ENCODE results near the gene DYNLT1. TPM values are rescaled to one million over a fixed set of nuclear protein-coding genes. Genes with fewer than 3 reads are reported as not detected.
A peak's percentile ranks its signal among the peaks of the same experiment; 100 is the strongest.
"Not testable (repeated sequence)": the region's sequence is repeated elsewhere in the genome, so short reads cannot be mapped to it uniquely, and the experiment has no call there.

The DYNLT1 gene
- total RNA-seq, 1 donor from 2014 or later: 118 TPM

GRCh38 chr6:158662607-158662953 lies 18.0 kb upstream of the DYNLT1 start:
- Mint-ChIP-seq H3K27ac (ENCODE audit: unreplicated experiment) (no peak overlapping the region), H3K9me3 (no peaks in the 10 kb centered on the region), H3K27me3 (ENCODE audit: low read depth) (peaks cover 47% of the 10 kb centered on the region), H3K4me1 (peaks cover 5% of the 10 kb centered on the region), H3K36me3 (ENCODE audit: low read depth) (no peaks in the 10 kb centered on the region), H3K4me3 (no peak overlapping the region)
- DNase-seq (ENCODE audit: low read depth, low spot score): no peak
- TF ChIP-seq CTCF (conservative IDR thresholded peaks at IDR 0.05): no peak

- H3K4me1 Mint-ChIP-seq: peaks cover 5% of the 10 kb centered on the region
- H3K9me3 Mint-ChIP-seq: no peaks in the 10 kb centered on the region
Observed at GRCh38 chr6:158661156-158661685, 16.7 kb upstream of the DYNLT1 start.

GRCh38 chr6:158660333-158660754 lies 15.8 kb upstream of the DYNLT1 start:
- H3K4me1 Mint-ChIP-seq: peaks cover 5% of the 10 kb centered on the region
- H3K9me3 Mint-ChIP-seq: no peaks in the 10 kb centered on the region
- TF ChIP-seq CTCF (conservative IDR thresholded peaks at IDR 0.05): peak; percentile 69
- no peak for DNase-seq (ENCODE audit: low read depth, low spot score)
- H3K27ac Mint-ChIP-seq (ENCODE audit: unreplicated experiment): no peak overlapping the region
- no peak overlapping the region for H3K4me3 Mint-ChIP-seq
- H3K36me3 Mint-ChIP-seq (ENCODE audit: low read depth): no peaks in the 10 kb centered on the region
- H3K27me3 Mint-ChIP-seq (ENCODE audit: low read depth): peaks cover 32% of the 10 kb centered on the region

More at GRCh38 chr6:158661156-158661685, 16.7 kb upstream of the DYNLT1 start:
- Mint-ChIP-seq H3K36me3 (ENCODE audit: low read depth) (no peaks in the 10 kb centered on the region), H3K27ac (ENCODE audit: unreplicated experiment) (no peak overlapping the region), H3K4me3 (no peak overlapping the region), H3K27me3 (ENCODE audit: low read depth) (peaks cover 34% of the 10 kb centered on the region)
- no peak for TF ChIP-seq CTCF (conservative IDR thresholded peaks at IDR 0.05)
- no peak for DNase-seq (ENCODE audit: low read depth, low spot score)

GRCh38 chr6:158656986-158657385 lies 12.4 kb upstream of the DYNLT1 start:
- H3K27me3 Mint-ChIP-seq (ENCODE audit: low read depth): peaks cover 11% of the 10 kb centered on the region
- H3K9me3 Mint-ChIP-seq; H3K4me3 Mint-ChIP-seq; DNase-seq (ENCODE audit: low read depth, low spot score); H3K36me3 Mint-ChIP-seq (ENCODE audit: low read depth); H3K27ac Mint-ChIP-seq (ENCODE audit: unreplicated experiment): not testable (repeated sequence)
- peaks cover 18% of the 10 kb centered on the region for H3K4me1 Mint-ChIP-seq

- Mint-ChIP-seq H3K9me3 (no peaks in the 10 kb centered on the region), H3K4me1 (peaks cover 18% of the 10 kb centered on the region), H3K27ac (ENCODE audit: unreplicated experiment) (peak overlapping the region; percentile 52), H3K36me3 (ENCODE audit: low read depth) (no peaks in the 10 kb centered on the region), H3K4me3 (no peak overlapping the region), H3K27me3 (ENCODE audit: low read depth) (peaks cover 11% of the 10 kb centered on the region)
- TF ChIP-seq CTCF (conservative IDR thresholded peaks at IDR 0.05): no peak
- no peak for DNase-seq (ENCODE audit: low read depth, low spot score)
Observed at GRCh38 chr6:158655569-158656450, 11.3 kb upstream of the DYNLT1 start.

- H3K9me3 Mint-ChIP-seq: no peaks in the 10 kb centered on the region
- H3K27me3 Mint-ChIP-seq (ENCODE audit: low read depth): peaks cover 9% of the 10 kb centered on the region
- H3K36me3 Mint-ChIP-seq (ENCODE audit: low read depth): no peaks in the 10 kb centered on the region
- TF ChIP-seq CTCF (conservative IDR thresholded peaks at IDR 0.05): no peak
- H3K4me1 Mint-ChIP-seq: peaks cover 18% of the 10 kb centered on the region
- H3K4me3 Mint-ChIP-seq: no peak overlapping the region
- no peak overlapping the region for H3K27ac Mint-ChIP-seq (ENCODE audit: unreplicated experiment)
- no peak for DNase-seq (ENCODE audit: low read depth, low spot score)
Observed at GRCh38 chr6:158654960-158655489, 10.5 kb upstream of the DYNLT1 start.

Data from neural crest cell (in vitro differentiated cells).